Testis (tissue), 2 donors: Measurements from ENCODE around the gene TMEM117.

Experiments used
- CTCF ChIP-seq, 3 experiments: fragments of 450-650 bp in 2 of 3; fragments of 200-600 bp in 1 of 3; sonication (generic) in 1 of 3; IDR thresholded peaks; one replicate each; pipeline ENCODE4 v1.5.1; 2016 to 2019; ENCODE audit warnings: antibody characterized with exemption in 3 of 3, mild to moderate bottlenecking in 2 of 3, moderate library complexity in 1 of 3
- POLR2A ChIP-seq: fragments of 450-650 bp; IDR thresholded peaks from one replicate; pipeline ENCODE4 v1.6.1; 2017; ENCODE audit warnings: antibody characterized with exemption, mild to moderate bottlenecking, moderate library complexity

- no peak for TF ChIP-seq CTCF (IDR thresholded peaks at IDR 0.05)
- TF ChIP-seq POLR2A, result no peak
These were observed 460.2 kb downstream of the TMEM117 start for GRCh38 chr12:44295958-44296623.
